Endodermal cell (in vitro differentiated cells): ENCODE data around the gene BNIPL. TPM values are rescaled to one million over a fixed set of nuclear protein-coding genes. Genes with fewer than 3 reads are reported as not detected.

ENCODE experiments used
- DNase-seq: peaks from one replicate; pipeline ENCODE4 v3.0.0-alpha.2; 2017
- H3K27ac ChIP-seq: 2 replicates; pipeline ENCODE4 v1.5.1; 2013; ENCODE audit warnings: mild to moderate bottlenecking, low read depth, low read length, moderate library complexity
- H3K27me3 ChIP-seq: 2 replicates; pipeline ENCODE4 v1.6.1; 2013; ENCODE audit warnings: mild to moderate bottlenecking, low read length, moderate library complexity; ENCODE audit not compliant: insufficient read depth, control insufficient read depth, poor library complexity, severe bottlenecking
- H3K36me3 ChIP-seq: 2 replicates; pipeline ENCODE4 v1.7.0; 2013; ENCODE audit warnings: mild to moderate bottlenecking, low read length, moderate library complexity; ENCODE audit not compliant: control insufficient read depth, insufficient read depth
- H3K4me1 ChIP-seq: one replicate; pipeline ENCODE4 v1.7.0; 2013; ENCODE audit warnings: low read length; ENCODE audit not compliant: control insufficient read depth, insufficient read depth
- H3K4me3 ChIP-seq: 2 replicates; pipeline ENCODE4 v1.5.1; 2013; ENCODE audit warnings: mild to moderate bottlenecking, low read length, moderate library complexity
- H3K9ac ChIP-seq: 2 replicates; pipeline ENCODE4 v1.6.1; 2013; ENCODE audit warnings: mild to moderate bottlenecking, low read length, moderate library complexity; ENCODE audit not compliant: poor library complexity, severe bottlenecking; ENCODE audit errors: extremely low read depth
- H3K9me3 ChIP-seq: 2 replicates; pipeline ENCODE4 v1.6.1; 2013; ENCODE audit warnings: mild to moderate bottlenecking, low read length, moderate library complexity; ENCODE audit not compliant: control insufficient read depth
- H3K27ac Mint-ChIP-seq: 2 replicates; pipeline ENCODE4 v1.8.0; 2020; ENCODE audit warnings: mixed read lengths
- H3K27me3 Mint-ChIP-seq: 2 replicates; pipeline ENCODE4 v1.8.0; 2021; ENCODE audit warnings: mild to moderate bottlenecking, mixed read lengths; ENCODE audit not compliant: insufficient read depth
- H3K36me3 Mint-ChIP-seq: 2 replicates; pipeline ENCODE4 v1.8.0; 2020; ENCODE audit warnings: low read depth, mixed read lengths
- H3K4me1 Mint-ChIP-seq: 2 replicates; pipeline ENCODE4 v1.8.0; 2020; ENCODE audit warnings: mixed read lengths
- H3K4me3 Mint-ChIP-seq: 2 replicates; pipeline ENCODE4 v1.8.0; 2020; ENCODE audit warnings: mild to moderate bottlenecking, moderate library complexity, mixed read lengths
- H3K9me3 Mint-ChIP-seq: 2 replicates; pipeline ENCODE4 v1.8.0; 2020; ENCODE audit warnings: mild to moderate bottlenecking, mixed read lengths
- WGBS, 2 experiments: methylation state at CpG; one replicate each; pipeline versions ENCODE4 v1.1.5 to v1.1.7; 2013; ENCODE audit warnings: missing lambda C conversion rate in 2 of 2, mixed read lengths in 1 of 2; ENCODE audit not compliant: insufficient coverage in 1 of 2, insufficient read length in 1 of 2; 5-methylcytosine and 5-hydroxymethylcytosine counted together
- total RNA-seq, 2 donors: library from RNA; stranded (reverse); fragmentation: NEBNext Ultra II Directional in 1 of 2; extraction: Animal tissue kit (Norgen Biotek cat#: 25700) in 1 of 2; gene quantifications; 2 replicates in 1 of 2; 3 replicates in 1 of 2; pipeline ENCODE4 v1.2.1, GENCODE V29; 2021
- TF ChIP-seq, protein P1 (sequence below): fragments of 200-600 bp; sonication (generic); conservative IDR thresholded peaks from 2 replicates; pipeline ENCODE4 v1.5.0; 2021; ENCODE audit warnings: antibody characterized with exemption, mild to moderate bottlenecking

The BNIPL gene
- total RNA-seq, 2 donors from 2014 or later, result 1.6 to 2.9 TPM

- Histone ChIP-seq H3K36me3 (peaks cover 15% of the 10 kb centered on the region), H3K27me3 (no peaks in the 10 kb centered on the region), H3K9me3 (no peaks in the 10 kb centered on the region), H3K4me1 (no peaks in the 10 kb centered on the region), H3K4me3 (no peak overlapping the region), H3K27ac (no peak overlapping the region), H3K9ac (no peak overlapping the region)
- H3K36me3 Mint-ChIP-seq, result peaks cover 48% of the 10 kb centered on the region
- DNase-seq, result no peak
- no peaks in the 10 kb centered on the region for H3K9me3 Mint-ChIP-seq
- 96 to 100% methylated on average over 5 to 8 of the region's 8 CpGs for WGBS, 2 experiments
- H3K4me3 Mint-ChIP-seq, result no peak overlapping the region
- TF ChIP-seq, protein P1, sequence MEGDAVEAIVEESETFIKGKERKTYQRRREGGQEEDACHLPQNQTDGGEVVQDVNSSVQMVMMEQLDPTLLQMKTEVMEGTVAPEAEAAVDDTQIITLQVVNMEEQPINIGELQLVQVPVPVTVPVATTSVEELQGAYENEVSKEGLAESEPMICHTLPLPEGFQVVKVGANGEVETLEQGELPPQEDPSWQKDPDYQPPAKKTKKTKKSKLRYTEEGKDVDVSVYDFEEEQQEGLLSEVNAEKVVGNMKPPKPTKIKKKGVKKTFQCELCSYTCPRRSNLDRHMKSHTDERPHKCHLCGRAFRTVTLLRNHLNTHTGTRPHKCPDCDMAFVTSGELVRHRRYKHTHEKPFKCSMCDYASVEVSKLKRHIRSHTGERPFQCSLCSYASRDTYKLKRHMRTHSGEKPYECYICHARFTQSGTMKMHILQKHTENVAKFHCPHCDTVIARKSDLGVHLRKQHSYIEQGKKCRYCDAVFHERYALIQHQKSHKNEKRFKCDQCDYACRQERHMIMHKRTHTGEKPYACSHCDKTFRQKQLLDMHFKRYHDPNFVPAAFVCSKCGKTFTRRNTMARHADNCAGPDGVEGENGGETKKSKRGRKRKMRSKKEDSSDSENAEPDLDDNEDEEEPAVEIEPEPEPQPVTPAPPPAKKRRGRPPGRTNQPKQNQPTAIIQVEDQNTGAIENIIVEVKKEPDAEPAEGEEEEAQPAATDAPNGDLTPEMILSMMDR, result no peak
- no peaks in the 10 kb centered on the region for H3K4me1 Mint-ChIP-seq
- no peaks in the 10 kb centered on the region for H3K27me3 Mint-ChIP-seq
- no peak overlapping the region for H3K27ac Mint-ChIP-seq
These were observed 4.2 kb upstream of the BNIPL start for GRCh38 chr1:151032164-151032563.

DNA sequence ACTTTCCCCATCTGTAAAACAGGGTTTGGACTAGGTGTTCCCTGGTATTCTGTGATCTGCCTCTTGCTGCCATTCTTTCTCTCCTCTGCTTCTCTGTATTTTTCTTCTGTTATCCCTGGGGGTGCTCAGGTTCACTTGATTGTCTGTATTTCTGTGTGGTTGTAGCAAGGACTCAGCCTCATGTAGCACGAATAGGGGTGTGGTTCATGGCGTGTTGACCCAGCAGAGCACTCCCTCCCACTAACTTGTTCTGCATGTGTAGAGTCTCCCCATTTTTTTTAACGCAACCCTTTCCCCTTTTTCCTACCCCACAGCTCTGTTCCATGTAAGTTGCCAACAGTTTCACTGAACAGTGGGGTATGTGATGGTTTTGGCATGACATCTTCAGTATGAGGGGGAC is 1.2 kb upstream of the BNIPL start:
- no peaks in the 10 kb centered on the region for H3K27me3 ChIP-seq
- no peak overlapping the region for H3K9ac ChIP-seq
- H3K36me3 ChIP-seq, result peaks cover 7% of the 10 kb centered on the region
- no peaks in the 10 kb centered on the region for H3K9me3 ChIP-seq
- WGBS, 2 experiments, result 82 to 95% methylated on average over 2 of the region's 3 CpGs
- Mint-ChIP-seq H3K36me3 (peaks cover 31% of the 10 kb centered on the region), H3K27ac (no peak overlapping the region), H3K4me3 (no peak overlapping the region), H3K4me1 (peaks cover 4% of the 10 kb centered on the region), H3K27me3 (no peaks in the 10 kb centered on the region), H3K9me3 (no peaks in the 10 kb centered on the region)
- H3K27ac ChIP-seq, result no peak overlapping the region
- H3K4me1 ChIP-seq, result no peaks in the 10 kb centered on the region
- TF ChIP-seq, protein P1, result no peak
- H3K4me3 ChIP-seq, result no peak overlapping the region
- DNase-seq, result no peak

GRCh38 chr1:151037032-151037431 is 646 bp downstream of the BNIPL start:
- Histone ChIP-seq H3K4me1 (no peaks in the 10 kb centered on the region), H3K27me3 (no peaks in the 10 kb centered on the region), H3K9me3 (no peaks in the 10 kb centered on the region), H3K36me3 (peaks cover 7% of the 10 kb centered on the region), H3K4me3 (no peak overlapping the region), H3K9ac (no peak overlapping the region), H3K27ac (no peak overlapping the region)
- H3K27me3 Mint-ChIP-seq, result no peaks in the 10 kb centered on the region
- H3K9me3 Mint-ChIP-seq, result no peaks in the 10 kb centered on the region
- no peak for DNase-seq
- WGBS, 2 experiments, result 92 to 96% methylated on average over 3 to 6 of the region's 6 CpGs
- peaks cover 4% of the 10 kb centered on the region for H3K4me1 Mint-ChIP-seq
- H3K27ac Mint-ChIP-seq, result no peak overlapping the region
- TF ChIP-seq, protein P1, result no peak
- peaks cover 23% of the 10 kb centered on the region for H3K36me3 Mint-ChIP-seq
- no peak overlapping the region for H3K4me3 Mint-ChIP-seq
